B cell (primary cell): ENCODE data around the gene LRRC3. TPM values are rescaled to one million over a fixed set of nuclear protein-coding genes. Genes with fewer than 3 reads are reported as not detected.

ENCODE experiments used
- ATAC-seq: fragments of 200-7000 bp; cut with Tn5 transposase; one replicate; pipeline ENCODE4 v1.10.0; 2021; ENCODE audit warnings: low read depth, mild to moderate bottlenecking, moderate number of reproducible peaks, moderate library complexity
- CTCF ChIA-PET: fragments of 350-600 bp; sonication (Branson Sonifier 250); formaldehyde crosslinking; loops from one replicate; lab custom pipeline; 2021; ENCODE audit warnings: antibody characterized with exemption, inconsistent platforms; lab: Charles Lee
- POLR2A ChIA-PET: fragments of 350-600 bp; sonication (Branson Sonifier 250); formaldehyde crosslinking; loops from one replicate; lab custom pipeline; 2021; ENCODE audit warnings: antibody characterized with exemption; lab: Charles Lee
- DNase-seq: peaks from one replicate; pipeline ENCODE4 v3.0.0; 2013
- H2AFZ ChIP-seq: 2 replicates; pipeline ENCODE4 v1.6.1; 2012; ENCODE audit warnings: mild to moderate bottlenecking, low read depth, low read length; ENCODE audit not compliant: insufficient read depth, poor library complexity, severe bottlenecking
- H3K27ac ChIP-seq, 2 donors: 1 replicate in 1 of 2; 2 replicates in 1 of 2; pipeline ENCODE4 v1.5.1; 2012 to 2013; ENCODE audit warnings: low read length in 2 of 2, mild to moderate bottlenecking in 2 of 2, moderate library complexity in 1 of 2
- H3K27me3 ChIP-seq, 4 experiments: fragments of 200-600 bp in 1 of 4; sonication (generic) in 1 of 4; replicated peaks in 1 of 4; 1 replicate in 2 of 4; 2 replicates in 2 of 4; pipeline versions ENCODE4 v1.6.1 to v1.7.0; 2013 to 2016; ENCODE audit warnings: low read length in 3 of 4, mild to moderate bottlenecking in 2 of 4, mixed read lengths in 1 of 4, moderate library complexity in 1 of 4; ENCODE audit not compliant: insufficient read depth in 4 of 4, control insufficient read depth in 3 of 4; ENCODE audit errors: control extremely low read depth in 1 of 4
- H3K36me3 ChIP-seq, 2 experiments: replicated peaks in 1 of 2; 1 replicate in 1 of 2; 2 replicates in 1 of 2; pipeline versions ENCODE4 v1.6.1 to v1.7.1; 2013; ENCODE audit warnings: low read length in 1 of 2; ENCODE audit not compliant: insufficient read depth in 2 of 2, control insufficient read depth in 1 of 2; ENCODE audit errors: control extremely low read depth in 1 of 2, extremely low read depth in 1 of 2
- H3K4me1 ChIP-seq, 2 donors: fragments of 200-600 bp in 1 of 2; sonication (generic) in 1 of 2; 1 replicate in 1 of 2; 2 replicates in 1 of 2; pipeline versions ENCODE4 v1.5.1 to v1.6.1; 2013 to 2017; ENCODE audit warnings: low read length in 2 of 2; ENCODE audit not compliant: control insufficient read depth in 2 of 2, insufficient read depth in 2 of 2
- H3K4me2 ChIP-seq: replicated peaks from 2 replicates; pipeline ENCODE3; 2012; ENCODE audit warnings: mild to moderate bottlenecking, low read depth, low read length; ENCODE audit not compliant: poor library complexity, severe bottlenecking
- H3K4me3 ChIP-seq, 5 experiments: fragments of 200-600 bp in 1 of 5; sonication (generic) in 1 of 5; 1 replicate in 3 of 5; 2 replicates in 2 of 5; pipeline versions ENCODE4 v1.5.1 to v1.7.0; 2011 to 2016; ENCODE audit warnings: low read length in 4 of 5, mild to moderate bottlenecking in 4 of 5, low read depth in 2 of 5, control low read depth in 1 of 5, moderate library complexity in 1 of 5; ENCODE audit not compliant: insufficient read depth in 1 of 5; ENCODE audit errors: control extremely low read depth in 1 of 5, extremely low read depth in 1 of 5
- H3K79me2 ChIP-seq: fragments of 200-600 bp; sonication (generic); one replicate; pipeline ENCODE4 v1.6.0; 2016; ENCODE audit warnings: low read length; ENCODE audit not compliant: control insufficient read depth, insufficient read depth
- H3K9ac ChIP-seq: fragments of 200-600 bp; sonication (generic); 2 replicates; pipeline ENCODE4 v1.6.1; 2017; ENCODE audit warnings: mild to moderate bottlenecking, low read length, moderate library complexity
- H3K9me3 ChIP-seq, 3 donors: one replicate each; pipeline versions ENCODE4 v1.6.1 to v1.7.1; 2013; ENCODE audit warnings: low read length in 2 of 3; ENCODE audit not compliant: control insufficient read depth in 2 of 3, insufficient read depth in 1 of 3; ENCODE audit errors: control extremely low read depth in 1 of 3
- H4K20me1 ChIP-seq: 2 replicates; pipeline ENCODE4 v1.6.0; 2012; ENCODE audit warnings: mild to moderate bottlenecking, low read length; ENCODE audit not compliant: insufficient read depth, control insufficient read depth, poor library complexity, severe bottlenecking
- H3K27ac Mint-ChIP-seq: one replicate; pipeline ENCODE4 v1.8.0; 2021; ENCODE audit warnings: mixed read lengths
- H3K27me3 Mint-ChIP-seq: one replicate; pipeline ENCODE4 v1.8.0; 2021; ENCODE audit warnings: mixed read lengths
- H3K4me1 Mint-ChIP-seq: one replicate; pipeline ENCODE4 v1.8.0; 2021; ENCODE audit warnings: mixed read lengths
- H3K4me3 Mint-ChIP-seq: one replicate; pipeline ENCODE4 v1.8.0; 2021; ENCODE audit warnings: mixed read lengths
- H3K9me3 Mint-ChIP-seq: one replicate; pipeline ENCODE4 v1.8.0; 2022; ENCODE audit warnings: mixed read lengths; ENCODE audit not compliant: insufficient read depth
- EZH2 ChIP-seq: IDR thresholded peaks from 2 replicates; pipeline ENCODE4 v1.6.1; 2012; ENCODE audit warnings: borderline replicate concordance, low read depth, mild to moderate bottlenecking, moderate library complexity, low read length; ENCODE audit not compliant: insufficient read depth, poor library complexity, severe bottlenecking
- WGBS: methylation state at CpG from one replicate; pipeline ENCODE4 v1.1.5; 2013; ENCODE audit warnings: missing lambda C conversion rate; ENCODE audit not compliant: insufficient coverage; 5-methylcytosine and 5-hydroxymethylcytosine counted together
- intact Hi-C: fragments of 100-400 bp; cut with micrococcal nuclease; formaldehyde crosslinking; loops from one replicate; pipeline ENCODE4 v1.10.0; 2022
- polyA plus RNA-seq: library from polyadenylated mRNA; depleted of rRNA; stranded (reverse); fragments of >200 nt; gene quantifications from 2 replicates; pipeline ENCODE4 v1.2.3, GENCODE V29; 2012
- total RNA-seq, 2 donors: library from RNA; stranded (reverse); fragments of 120-200 nt in 1 of 2; gene quantifications; 1 replicate in 1 of 2; 2 replicates in 1 of 2; pipeline versions ENCODE4 v1.2.3 to v1.2.4, GENCODE V29; 2013 to 2022
- TF ChIP-seq, protein P1 (sequence below): fragments of 200-600 bp; IDR thresholded peaks from one replicate; pipeline ENCODE4 v1.8.0; 2022; ENCODE audit warnings: antibody characterized with exemption, mild to moderate bottlenecking

Gene LRRC3
- total and polyA plus RNA-seq, 2 donors (not counting 1 experiment from before 2014, with no cell fraction given): 0.46 to 3.3 TPM

DNA sequence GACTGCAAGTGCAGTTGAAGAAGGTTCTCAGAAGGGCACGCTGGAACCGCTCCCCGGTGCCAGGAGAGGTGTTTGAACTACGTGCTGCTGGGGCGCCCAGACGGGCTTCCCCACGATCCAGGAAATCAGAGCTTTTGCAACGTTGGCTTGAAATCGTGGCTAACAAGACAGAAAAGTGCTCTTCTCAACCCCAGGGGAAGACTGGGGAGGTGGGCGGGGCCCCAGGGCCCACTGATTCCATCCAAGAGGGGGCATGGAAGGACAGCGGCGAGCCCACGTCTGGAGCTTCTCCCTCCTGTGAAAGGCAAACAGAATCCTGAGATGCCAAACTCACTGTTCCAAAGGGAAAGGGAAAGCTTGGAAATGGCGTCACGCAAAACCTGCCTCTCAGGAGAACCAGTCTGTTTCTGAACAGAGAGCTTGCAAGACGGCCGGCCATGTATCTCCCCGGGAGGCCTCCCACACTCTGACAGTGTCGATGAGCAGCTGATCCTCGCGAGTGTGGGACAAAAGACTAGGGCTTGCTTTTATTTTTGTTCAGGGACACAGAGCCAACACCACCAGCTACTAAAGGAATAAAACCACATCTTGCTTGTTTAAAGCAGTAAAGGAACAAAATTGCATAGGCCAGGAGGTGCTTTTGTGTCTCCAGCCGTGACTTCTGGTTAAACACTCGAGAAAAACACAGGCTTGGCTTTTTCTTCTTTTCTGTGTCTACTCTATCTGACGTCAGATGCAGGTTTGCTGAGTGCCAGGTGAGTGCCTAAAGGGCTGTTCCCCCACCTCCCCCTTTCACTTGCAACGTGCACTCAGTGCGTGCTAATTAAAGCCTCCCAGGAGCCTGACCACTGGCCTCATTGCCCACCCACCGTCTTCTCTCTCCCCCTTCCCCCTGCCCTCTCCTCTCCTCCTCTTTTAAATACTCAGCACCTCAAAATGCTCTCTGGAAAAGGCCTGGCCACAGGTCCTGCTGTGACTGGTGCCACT, 41.5 kb downstream of the LRRC3 start:
- peaks cover 34% of the 10 kb centered on the region for H3K27me3 Mint-ChIP-seq
- ATAC-seq (no peak), DNase-seq (no peak)
- peaks cover 7% of the 10 kb centered on the region for H3K9me3 Mint-ChIP-seq
- H3K4me3 Mint-ChIP-seq: no peak overlapping the region
- ChIA-PET POLR2A (no interaction called here), CTCF (no interaction called here)
- Histone ChIP-seq H3K27me3 (peaks cover 0 to 12% (median 0%) of the 10 kb centered on the region in 4 experiments), H3K36me3 (no peaks in the 10 kb centered on the region), H3K9ac (no peak overlapping the region), H3K4me3 (no peak overlapping the region), H2AFZ (no peak overlapping the region), H4K20me1 (no peaks in the 10 kb centered on the region), H3K4me2 (no peak overlapping the region), H3K27ac (no peak overlapping the region), H3K79me2 (no peaks in the 10 kb centered on the region), H3K9me3 (peaks cover 0 to 14% (median 8%) of the 10 kb centered on the region in 3 donors), H3K4me1 (no peaks in the 10 kb centered on the region)
- intact Hi-C loops: no loop called here
- WGBS: 78% methylated on average over 26 of the region's 27 CpGs
- TF ChIP-seq EZH2: no peak
- TF ChIP-seq, protein P1, sequence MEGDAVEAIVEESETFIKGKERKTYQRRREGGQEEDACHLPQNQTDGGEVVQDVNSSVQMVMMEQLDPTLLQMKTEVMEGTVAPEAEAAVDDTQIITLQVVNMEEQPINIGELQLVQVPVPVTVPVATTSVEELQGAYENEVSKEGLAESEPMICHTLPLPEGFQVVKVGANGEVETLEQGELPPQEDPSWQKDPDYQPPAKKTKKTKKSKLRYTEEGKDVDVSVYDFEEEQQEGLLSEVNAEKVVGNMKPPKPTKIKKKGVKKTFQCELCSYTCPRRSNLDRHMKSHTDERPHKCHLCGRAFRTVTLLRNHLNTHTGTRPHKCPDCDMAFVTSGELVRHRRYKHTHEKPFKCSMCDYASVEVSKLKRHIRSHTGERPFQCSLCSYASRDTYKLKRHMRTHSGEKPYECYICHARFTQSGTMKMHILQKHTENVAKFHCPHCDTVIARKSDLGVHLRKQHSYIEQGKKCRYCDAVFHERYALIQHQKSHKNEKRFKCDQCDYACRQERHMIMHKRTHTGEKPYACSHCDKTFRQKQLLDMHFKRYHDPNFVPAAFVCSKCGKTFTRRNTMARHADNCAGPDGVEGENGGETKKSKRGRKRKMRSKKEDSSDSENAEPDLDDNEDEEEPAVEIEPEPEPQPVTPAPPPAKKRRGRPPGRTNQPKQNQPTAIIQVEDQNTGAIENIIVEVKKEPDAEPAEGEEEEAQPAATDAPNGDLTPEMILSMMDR: no peak
- H3K27ac Mint-ChIP-seq: no peak overlapping the region
- no peaks in the 10 kb centered on the region for H3K4me1 Mint-ChIP-seq

DNA sequence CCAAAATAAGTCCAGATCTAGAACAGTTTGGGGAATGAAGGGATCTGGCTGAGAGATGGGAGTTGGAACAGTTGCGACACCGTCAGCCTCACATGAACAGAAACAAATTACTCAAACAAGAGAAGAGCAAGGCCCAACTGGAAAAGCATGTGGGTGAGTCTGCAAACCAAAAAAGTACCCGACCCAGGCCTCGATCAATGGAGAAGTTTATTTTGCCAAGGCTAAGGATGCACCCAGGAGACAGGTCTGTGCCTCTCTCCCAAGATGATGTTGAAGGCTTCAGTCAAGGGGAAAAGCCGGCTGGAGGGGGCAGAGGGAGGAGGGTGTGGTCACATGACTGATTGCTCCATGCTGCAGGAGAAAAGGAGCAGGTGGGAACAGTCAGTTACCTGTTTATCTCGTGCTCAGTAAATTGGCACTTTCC, 42.4 kb downstream of the LRRC3 start:
- Histone ChIP-seq H3K27ac (no peak overlapping the region), H3K9ac (no peak overlapping the region), H2AFZ (no peak overlapping the region), H4K20me1 (no peaks in the 10 kb centered on the region), H3K4me1 (no peaks in the 10 kb centered on the region), H3K36me3 (no peaks in the 10 kb centered on the region), H3K4me2 (no peak overlapping the region), H3K9me3 (peaks cover 0 to 14% (median 8%) of the 10 kb centered on the region in 3 donors), H3K27me3 (peaks cover 0 to 12% (median 0%) of the 10 kb centered on the region in 4 experiments), H3K79me2 (no peaks in the 10 kb centered on the region), H3K4me3 (no peak overlapping the region)
- 76% methylated on average over 4 of the region's 6 CpGs for WGBS
- H3K27ac Mint-ChIP-seq: no peak overlapping the region
- peaks cover 3% of the 10 kb centered on the region for H3K4me1 Mint-ChIP-seq
- H3K27me3 Mint-ChIP-seq: peaks cover 25% of the 10 kb centered on the region
- no peak for DNase-seq
- no peak for ATAC-seq
- CTCF ChIA-PET: no interaction called here
- peaks cover 5% of the 10 kb centered on the region for H3K9me3 Mint-ChIP-seq
- POLR2A ChIA-PET: no interaction called here
- no peak overlapping the region for H3K4me3 Mint-ChIP-seq
- TF ChIP-seq EZH2: no peak
- TF ChIP-seq, protein P1: no peak
- intact Hi-C loops: no loop called here
